Measurements from ENCODE around the gene WDPCP. TPM values are rescaled to one million over a fixed set of nuclear protein-coding genes. Genes with fewer than 3 reads are reported as not detected.

WDPCP gene
- total and polyA plus RNA-seq, 2 donors from 2014 or later = 2.7 to 15.1 TPM

- Histone ChIP-seq H3K27ac (ENCODE audit: low read depth in 2 of 2, low read length in 2 of 2) (no peak overlapping the region), H3K9ac (ENCODE audit: low read length in 3 of 3) (no peak overlapping the region), H3K36me3 (ENCODE audit: control insufficient read depth in 2 of 3, insufficient read depth in 3 of 3, low read length in 3 of 3) (no peaks in the 10 kb centered on the region), H3K4me1 (ENCODE audit: control insufficient read depth in 2 of 3, insufficient read depth in 2 of 3, low read depth in 1 of 3, low read length in 3 of 3) (no peaks in the 10 kb centered on the region), H3K27me3 (ENCODE audit: control insufficient read depth, insufficient read depth, low read length) (no peaks in the 10 kb centered on the region), H3K9me3 (ENCODE audit: control insufficient read depth in 2 of 3, insufficient read depth in 1 of 3, low read length in 3 of 3) (peaks cover 0 to 15% (median 3%) of the 10 kb centered on the region in 3 donors), H3K4me3 (ENCODE audit: low read length in 3 of 3) (no peak overlapping the region)
- intact Hi-C loops (cut with DNase I) = no loop called here
- DNase-seq = no peak
- no peak for FAIRE-seq
- no peak for TF ChIP-seq CTCF (IDR thresholded peaks at IDR 0.05; ENCODE audit: borderline replicate concordance, extremely low read depth, insufficient read depth)
Observed at GRCh38 chr2:63520793-63521192, 67.5 kb downstream of the WDPCP start.

DNA sequence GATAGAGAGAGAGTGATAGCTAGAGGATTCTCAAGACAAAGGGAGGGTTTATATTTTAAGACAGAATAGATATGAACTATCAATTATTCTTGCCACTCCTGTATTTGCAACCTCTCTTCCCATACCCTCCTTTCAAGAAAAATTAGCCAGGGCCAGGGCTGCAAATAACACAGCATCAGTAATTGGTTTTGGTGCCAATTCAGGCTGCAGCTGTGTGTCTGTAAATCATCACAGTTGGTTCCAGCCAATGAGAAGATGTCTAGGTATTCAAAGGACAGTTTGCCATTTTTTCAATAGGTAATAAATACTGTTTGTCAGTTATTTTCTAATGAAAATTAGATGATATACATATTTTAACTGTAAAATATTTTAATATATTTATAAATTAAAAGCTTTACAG lies 73.5 kb downstream of the WDPCP start:
- Histone ChIP-seq H3K36me3 (ENCODE audit: control insufficient read depth in 2 of 3, insufficient read depth in 3 of 3, low read length in 3 of 3) (no peaks in the 10 kb centered on the region), H3K4me3 (ENCODE audit: low read length in 3 of 3) (no peak overlapping the region), H3K9me3 (ENCODE audit: control insufficient read depth in 2 of 3, insufficient read depth in 1 of 3, low read length in 3 of 3) (no peaks in the 10 kb centered on the region), H3K9ac (ENCODE audit: low read length in 3 of 3) (no peak overlapping the region), H3K4me1 (ENCODE audit: control insufficient read depth in 2 of 3, insufficient read depth in 2 of 3, low read depth in 1 of 3, low read length in 3 of 3) (no peaks in the 10 kb centered on the region), H3K27ac (ENCODE audit: low read depth in 2 of 2, low read length in 2 of 2) (no peak overlapping the region), H3K27me3 (ENCODE audit: control insufficient read depth, insufficient read depth, low read length) (no peaks in the 10 kb centered on the region)
- FAIRE-seq (no peak), DNase-seq (no peak)
- intact Hi-C loops (cut with DNase I) = no loop called here
- no peak for TF ChIP-seq CTCF (IDR thresholded peaks at IDR 0.05; ENCODE audit: borderline replicate concordance, extremely low read depth, insufficient read depth)

- no peak overlapping the region for H3K9ac ChIP-seq (ENCODE audit: low read length in 3 of 3)
Observed at GRCh38 chr2:63514237-63514716, 74.0 kb downstream of the WDPCP start.

More at GRCh38 chr2:63514237-63514716, 74.0 kb downstream of the WDPCP start:
- Histone ChIP-seq H3K36me3 (ENCODE audit: control insufficient read depth in 2 of 3, insufficient read depth in 3 of 3, low read length in 3 of 3) (no peaks in the 10 kb centered on the region), H3K27me3 (ENCODE audit: control insufficient read depth, insufficient read depth, low read length) (no peaks in the 10 kb centered on the region), H3K4me1 (ENCODE audit: control insufficient read depth in 2 of 3, insufficient read depth in 2 of 3, low read depth in 1 of 3, low read length in 3 of 3) (no peaks in the 10 kb centered on the region), H3K27ac (ENCODE audit: low read depth in 2 of 2, low read length in 2 of 2) (no peak overlapping the region), H3K4me3 (ENCODE audit: low read length in 3 of 3) (no peak overlapping the region), H3K9me3 (ENCODE audit: control insufficient read depth in 2 of 3, insufficient read depth in 1 of 3, low read length in 3 of 3) (no peaks in the 10 kb centered on the region)
- FAIRE-seq = no peak
- no peak for TF ChIP-seq CTCF (IDR thresholded peaks at IDR 0.05; ENCODE audit: borderline replicate concordance, extremely low read depth, insufficient read depth)
- no peak for DNase-seq
- intact Hi-C loops (cut with DNase I) = no loop called here
